ENCODE measurements around the gene ANO4.
"Not testable (repeated sequence)": the region's sequence is repeated elsewhere in the genome, so short reads cannot be mapped to it uniquely, and the experiment has no call there.

Gene ANO4

DNA sequence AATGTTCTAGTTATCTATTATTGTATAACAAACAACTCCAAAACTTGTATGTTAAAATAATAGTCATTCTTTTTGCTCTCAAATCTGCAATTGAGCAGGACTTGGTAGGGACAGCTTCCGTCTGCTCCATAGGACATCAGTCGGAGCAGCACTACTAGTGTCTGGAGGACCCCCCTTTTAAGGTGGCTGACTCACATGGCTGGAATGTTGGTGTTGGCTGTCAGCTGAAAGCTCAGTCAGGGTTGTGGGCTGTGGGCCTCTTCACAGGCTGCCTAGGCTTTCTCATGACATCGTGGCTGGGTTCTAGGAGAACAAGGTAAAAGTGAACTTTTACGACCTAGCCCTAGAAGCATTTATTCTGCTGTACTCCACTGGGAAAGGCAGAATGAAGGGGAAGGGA, 160.6 kb downstream of the ANO4 start:
- DNase-seq = no peak

DNA sequence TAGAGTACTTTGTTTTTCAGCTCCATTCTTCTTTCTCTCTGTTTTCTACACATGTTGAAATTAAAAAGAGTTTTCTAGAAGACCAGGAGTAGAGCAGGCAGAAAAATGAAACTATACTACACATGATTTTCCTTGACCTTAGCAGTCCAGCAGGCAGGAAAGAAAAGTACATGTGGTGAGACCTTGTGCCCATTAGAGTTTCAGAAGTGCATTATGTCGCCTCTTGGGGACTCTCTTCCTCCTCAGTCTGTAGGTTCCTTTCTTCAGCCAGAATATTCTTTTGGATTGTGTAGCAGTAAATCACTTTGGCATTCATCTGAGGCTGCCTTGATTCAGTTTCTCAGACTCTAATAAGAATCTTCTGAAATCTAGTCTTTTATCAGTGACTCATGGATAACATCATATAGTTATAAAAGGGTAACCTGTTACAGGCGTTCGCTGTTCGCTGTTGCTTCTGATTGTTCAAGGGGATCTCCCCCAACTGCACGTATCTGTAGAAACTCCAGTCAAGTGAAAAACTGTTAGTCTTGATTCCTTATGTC, 161.8 kb downstream of the ANO4 start:
- DNase-seq = no peak

GRCh38 chr12:100959481-100959880, 164.9 kb downstream of the ANO4 start:
- DNase-seq = no peak

DNA sequence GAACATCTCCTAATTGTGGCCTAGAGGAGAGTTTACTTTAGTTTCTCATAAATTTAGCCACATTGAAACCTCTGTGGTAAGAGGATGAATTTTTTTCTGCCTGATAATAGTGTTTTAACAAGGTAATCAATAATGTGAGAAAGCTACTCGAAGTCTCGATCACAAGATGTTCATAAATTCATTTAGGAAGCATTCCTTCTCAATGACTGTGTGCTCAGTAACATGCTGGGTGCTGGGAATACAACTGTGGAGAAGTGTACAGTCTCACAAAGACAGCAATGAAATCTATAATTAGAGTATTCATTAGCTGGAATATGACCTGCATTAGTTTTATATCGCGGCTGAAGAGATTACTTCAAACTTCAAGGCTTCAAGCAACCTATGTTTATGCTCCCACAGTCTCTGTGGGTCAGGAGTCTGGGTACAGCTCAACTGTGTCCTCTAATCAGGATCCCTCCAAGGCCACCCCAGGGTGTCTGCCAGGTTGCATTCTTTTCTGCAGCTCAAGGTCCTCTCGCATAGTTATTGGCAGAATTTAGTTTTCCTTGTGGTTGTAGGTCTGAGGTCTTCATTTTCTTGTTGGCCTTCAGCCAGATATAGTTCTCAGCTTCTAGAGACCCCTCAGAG, 167.6 kb downstream of the ANO4 start:
- DNase-seq = peak; percentile 42

- DNase-seq = no peak
Measured at GRCh38 chr12:100963381-100963780, 168.8 kb downstream of the ANO4 start.

DNA sequence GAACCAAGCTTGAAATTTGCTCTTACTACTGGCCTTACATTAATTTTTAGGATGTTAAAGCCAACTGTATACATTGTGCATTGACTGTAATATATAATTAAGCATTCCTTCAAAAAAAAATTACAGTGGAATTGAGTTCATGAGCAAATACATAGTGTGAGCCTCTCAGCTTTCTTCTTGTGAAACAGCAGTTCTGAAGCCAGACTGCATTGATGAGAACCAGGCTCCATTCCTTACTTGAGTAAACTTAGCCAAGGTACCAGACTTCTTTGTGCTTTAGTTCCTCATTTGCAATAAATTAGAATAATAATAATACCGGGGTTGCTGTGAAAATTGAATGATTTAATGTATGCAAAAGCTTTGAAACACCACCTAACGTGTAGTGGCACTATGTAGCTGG, 169.5 kb downstream of the ANO4 start:
- DNase-seq = peak; percentile 32

DNA sequence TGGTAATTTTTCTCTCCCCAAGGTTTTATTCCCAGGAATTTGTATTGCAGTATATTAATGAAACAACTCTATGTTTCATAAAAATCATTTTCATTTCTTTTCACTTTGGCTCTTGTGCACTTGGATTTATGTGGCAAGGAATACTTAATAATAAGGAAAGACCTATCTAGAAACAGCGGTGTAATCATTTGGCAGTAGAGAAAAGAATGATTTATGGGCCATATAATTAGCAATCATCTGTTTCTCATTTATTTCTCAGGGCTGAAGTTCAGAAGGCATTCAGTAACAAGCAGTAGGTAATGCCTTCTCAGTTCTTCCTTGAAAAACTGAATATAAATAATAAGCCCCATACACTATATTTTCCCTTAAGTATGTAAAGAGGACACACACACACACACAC, 172.6 kb downstream of the ANO4 start:
- DNase-seq = peak; percentile 83

- no peak for DNase-seq
Measured at GRCh38 chr12:100970894-100971293, 176.3 kb downstream of the ANO4 start.

DNA sequence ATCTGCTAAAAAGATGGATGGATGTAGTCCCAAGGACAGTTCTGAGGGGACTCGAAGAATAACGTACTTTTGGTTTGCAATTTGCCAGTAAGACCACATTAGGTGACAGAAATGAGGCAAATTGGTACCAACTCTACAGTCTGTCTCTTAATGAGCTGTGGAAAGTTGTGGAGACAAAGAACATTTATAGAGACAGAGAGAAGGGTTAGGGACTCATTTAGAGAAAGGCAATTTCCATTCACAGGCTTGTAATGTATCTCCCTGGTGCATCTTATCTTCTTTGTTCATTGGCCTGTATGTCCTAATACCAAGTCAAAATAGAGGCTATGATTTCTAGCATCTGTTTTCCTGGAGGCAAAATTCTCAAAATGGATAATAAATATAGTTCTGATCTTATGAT, 177.5 kb downstream of the ANO4 start:
- DNase-seq = no peak

DNA sequence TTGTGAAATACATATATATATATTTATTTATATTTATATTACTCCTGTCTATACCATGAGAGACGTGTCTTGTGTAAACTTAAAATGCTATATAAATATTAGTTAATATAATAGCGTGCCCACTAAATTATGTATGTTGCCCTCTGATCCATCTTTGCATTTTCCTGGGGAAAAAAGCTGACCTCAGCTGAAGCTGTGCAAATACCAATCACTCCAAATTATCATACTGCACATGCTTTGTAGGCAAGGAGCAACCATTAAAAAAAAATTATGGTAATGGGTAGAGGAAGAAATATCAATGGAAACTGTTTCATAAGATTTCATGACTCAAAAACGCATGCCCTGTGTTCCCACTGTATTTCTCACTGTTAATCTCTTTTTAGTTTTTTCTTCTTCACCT, 179.8 kb downstream of the ANO4 start:
- no peak for DNase-seq

GRCh38 chr12:100974747-100975146, 180.2 kb downstream of the ANO4 start:
- no peak for DNase-seq

DNA sequence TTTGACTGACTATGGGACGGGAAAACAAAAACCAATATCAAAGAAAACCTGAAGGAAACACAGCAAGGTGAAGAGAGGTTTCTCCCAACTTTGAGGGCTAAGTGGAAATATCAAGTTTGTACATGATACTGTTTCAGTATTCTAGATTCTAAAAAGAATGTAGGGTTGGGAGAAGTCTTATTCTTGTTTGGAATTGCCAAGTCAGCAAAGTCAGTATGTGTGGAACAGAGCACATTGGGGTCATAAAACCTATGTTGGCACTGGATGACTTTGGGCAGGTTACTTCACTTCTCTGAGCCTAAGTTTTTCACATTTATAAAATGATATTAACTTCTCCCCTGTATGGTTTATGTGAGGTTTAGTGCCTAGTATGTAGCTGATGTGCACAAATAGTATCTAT, 182.2 kb downstream of the ANO4 start:
- no peak for DNase-seq

DNA sequence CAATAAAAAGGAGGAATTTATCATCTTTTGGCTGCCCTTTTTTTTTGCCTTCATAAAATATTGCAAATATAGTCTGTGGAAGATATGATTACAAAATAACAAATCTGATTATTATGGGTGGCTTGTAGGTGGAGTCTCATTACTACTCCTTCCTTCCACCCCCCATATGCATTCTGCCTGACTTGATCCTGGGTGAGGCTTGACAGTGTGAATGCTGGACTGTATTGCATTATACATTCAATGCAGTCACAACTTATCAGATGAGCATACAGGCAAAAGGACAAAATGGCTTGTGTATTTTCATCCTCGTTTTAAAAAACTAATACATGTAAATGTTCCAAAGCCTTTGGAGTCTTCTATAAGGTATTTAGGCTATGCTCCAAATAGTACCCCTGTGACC, 186.3 kb downstream of the ANO4 start:
- DNase-seq = no peak

DNA sequence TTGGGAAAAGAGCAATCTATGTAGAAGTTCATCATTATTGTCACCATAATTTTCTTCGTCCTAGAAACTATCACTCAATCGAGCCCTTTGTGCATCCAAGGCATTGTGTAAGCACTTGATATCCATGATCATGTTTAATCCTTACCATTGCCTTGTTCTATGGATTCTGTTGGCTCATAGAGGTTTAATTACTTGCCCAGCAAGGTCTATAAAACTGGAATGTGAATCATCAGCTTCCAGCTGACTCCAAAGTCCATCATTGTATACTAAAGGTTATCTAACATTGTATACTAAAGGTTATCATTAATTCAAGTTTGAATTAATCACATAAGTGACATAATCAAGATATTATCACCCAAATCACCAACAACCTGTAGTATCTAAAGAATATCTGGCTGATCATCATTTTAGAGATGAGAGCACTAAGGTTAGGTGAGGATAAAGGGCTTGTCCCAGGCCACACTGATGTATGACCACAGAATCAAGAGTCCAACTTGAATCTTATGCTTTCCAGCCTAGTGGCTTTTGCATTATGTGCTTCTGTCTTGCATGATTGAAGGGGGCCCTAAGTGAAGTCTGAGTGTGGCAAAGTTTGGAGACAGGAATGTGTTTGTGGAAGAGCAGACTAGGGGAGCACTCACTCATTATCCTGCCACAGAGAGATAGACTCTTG, 188.1 kb downstream of the ANO4 start:
- no peak for DNase-seq

- DNase-seq = no peak
Measured at GRCh38 chr12:100984796-100985195, 190.2 kb downstream of the ANO4 start.

- DNase-seq = peak; percentile 64
Measured at GRCh38 chr12:100986595-100987547, 192.3 kb downstream of the ANO4 start.

DNA sequence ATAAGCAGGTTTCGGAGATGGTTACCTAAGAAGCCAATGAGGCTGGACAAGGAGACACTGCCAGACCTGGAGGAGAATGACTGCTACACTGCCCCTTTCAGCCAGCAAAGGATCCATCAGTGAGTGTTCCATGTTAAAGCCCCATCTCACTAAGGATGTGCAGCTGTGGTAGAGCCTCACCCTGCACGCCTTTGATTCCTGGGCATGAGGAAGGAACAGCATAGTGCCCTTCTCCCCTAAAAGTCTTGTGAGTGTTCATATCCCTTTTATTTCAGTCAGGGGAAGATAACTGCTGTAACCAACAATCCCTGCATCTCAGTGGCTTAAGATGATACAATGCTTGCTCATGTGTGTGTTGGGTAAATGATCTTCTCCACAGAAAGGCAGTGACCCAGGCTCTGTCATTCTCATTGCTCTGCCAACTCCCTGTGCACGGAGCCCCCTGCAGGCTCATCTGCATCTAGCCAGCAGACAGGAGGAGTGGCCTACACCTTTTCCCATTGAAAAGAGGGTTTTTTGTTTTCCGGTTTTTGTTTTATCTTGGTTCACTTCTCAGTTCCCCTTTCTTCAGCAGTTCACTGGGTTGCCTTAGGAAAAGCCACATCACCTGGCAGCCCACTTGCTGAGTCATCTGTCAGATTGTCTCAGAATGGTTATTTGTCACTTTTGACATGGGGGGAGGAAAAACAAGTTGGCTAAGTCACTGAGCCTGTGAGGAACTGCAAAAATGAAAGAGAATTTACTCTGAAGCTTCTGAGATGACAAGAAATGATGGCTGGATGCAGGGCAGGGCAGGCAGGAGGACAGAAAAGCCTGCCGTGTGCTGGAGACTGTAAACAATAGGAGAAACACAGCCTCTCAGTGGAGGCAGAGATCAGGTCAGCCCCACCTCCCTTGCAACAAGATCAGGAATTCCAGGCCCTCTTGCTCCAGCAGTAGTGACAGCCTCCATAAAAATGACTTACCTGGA, 193.3 kb downstream of the ANO4 start:
- DNase-seq = peak; percentile 79

GRCh38 chr12:100989509-100989908, 194.9 kb downstream of the ANO4 start:
- not testable (repeated sequence) for DNase-seq

DNA sequence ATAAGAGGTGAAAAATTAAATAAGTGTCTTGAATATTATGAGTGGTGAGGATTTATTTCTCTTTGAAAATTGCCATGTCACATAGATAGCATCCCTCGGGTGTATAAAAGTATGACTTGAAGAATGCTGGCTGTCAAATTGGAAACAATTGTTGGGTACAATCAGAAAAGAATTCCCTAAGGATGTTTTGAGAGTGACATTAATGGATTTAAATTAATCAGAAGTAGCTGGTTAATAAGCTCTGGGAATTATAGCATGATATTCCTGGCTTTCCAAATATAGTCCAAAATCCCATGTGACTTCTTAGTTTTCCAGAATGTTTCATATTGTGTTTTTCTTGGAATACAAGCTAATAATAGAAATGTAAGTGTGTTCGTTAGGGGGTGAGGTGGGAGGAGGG, 196.5 kb downstream of the ANO4 start:
- no peak for DNase-seq

DNA sequence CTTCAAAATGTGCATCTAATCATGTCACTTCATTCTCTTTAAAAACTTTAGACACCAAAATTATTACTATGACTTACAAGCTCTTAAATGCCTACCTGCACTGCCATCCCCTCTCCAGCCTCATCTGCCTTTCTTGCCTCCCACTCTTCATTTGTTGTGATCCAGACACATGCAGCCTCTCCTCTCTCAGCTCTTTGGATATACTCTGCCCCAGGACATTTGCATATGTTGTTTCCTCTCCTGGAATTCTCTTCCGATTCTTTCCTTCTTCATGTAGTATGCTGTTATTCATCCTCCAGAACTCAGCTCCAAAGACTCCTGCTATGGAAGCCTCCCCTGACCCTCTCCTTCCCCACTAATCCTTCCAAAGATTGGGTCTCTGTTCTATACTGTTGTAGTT, 197.6 kb downstream of the ANO4 start:
- DNase-seq = no peak

- no peak for DNase-seq
Measured at GRCh38 chr12:100993916-100994450, 199.4 kb downstream of the ANO4 start.

GRCh38 chr12:100995201-100995600, 200.6 kb downstream of the ANO4 start:
- no peak for DNase-seq

Measured in NCI-H69 (cell line).